Measurements from ENCODE around the gene FUOM. TPM values are rescaled to one million over a fixed set of nuclear protein-coding genes. Genes with fewer than 3 reads are reported as not detected.

Gene FUOM
- total and polyA plus RNA-seq, 9 of the 15 experiments (the other 6 are each of a cell fraction or from before 2014, with no cell fraction given) = 1.8 to 96.1 (median 27.0) TPM

- TF ChIP-seq MGA (IDR thresholded peaks at IDR 0.05) = no peak
- no peak for TF ChIP-seq POLR3G (IDR thresholded peaks at IDR 0.05; ENCODE audit: extremely low read depth, insufficient read length, insufficient replicate concordance)
- TF ChIP-seq RBFOX2 (IDR thresholded peaks at IDR 0.05; ENCODE audit: low read depth, low read length) = peak; percentile 38; the same call in 1 of the 2 replicates
- no peak for TF ChIP-seq SRSF7 (optimal IDR thresholded peaks at IDR 0.05; ENCODE audit: low read depth, low read length)
These were observed 3.7 kb downstream of the FUOM start (continued) for GRCh38 chr10:133353988-133354605.

Measured in K562 (cell line).